IMR-90 (cell line): ENCODE data around the gene DYTN. TPM values are rescaled to one million over a fixed set of nuclear protein-coding genes. Genes with fewer than 3 reads are reported as not detected.

ENCODE experiments used
- ATAC-seq: fragments of 200-7000 bp; cut with Tn5 transposase; 2 replicates; pipeline ENCODE4 v1.9.1; 2020; ENCODE audit warnings: low read depth, mild to moderate bottlenecking, moderate library complexity
- BruUV-seq: library from RNA; stranded (reverse); fragments of 400-500 nt; replicated peaks from 2 replicates; lab custom pipeline; 2021; lab: Mats Ljungman, UMichigan
- CTCF ChIA-PET: fragments of 300-600 bp; formaldehyde crosslinking; extraction: SDS; loops from one replicate; lab custom pipeline; 2021; ENCODE audit warnings: antibody characterized with exemption; lab: Yijun Ruan, JAX
- POLR2A ChIA-PET: fragments of 300-600 bp; sonication (Branson Sonifier 250); formaldehyde crosslinking; loops from one replicate; lab custom pipeline; 2022; ENCODE audit warnings: antibody characterized with exemption; ENCODE audit not compliant: unreplicated experiment; lab: Charles Lee
- DNase-seq: peaks from one replicate; pipeline ENCODE4 v3.0.0; 2013
- H2AFZ ChIP-seq: replicated peaks from 2 replicates; pipeline ENCODE3; 2013; ENCODE audit warnings: low read length, mild to moderate bottlenecking; ENCODE audit not compliant: poor library complexity
- H2AK5ac ChIP-seq: 2 replicates; pipeline ENCODE4 v1.6.1; 2013; ENCODE audit warnings: low read depth, low read length, inconsistent platforms
- H2AK9ac ChIP-seq: replicated peaks from 2 replicates; pipeline ENCODE3; 2013; ENCODE audit warnings: mild to moderate bottlenecking, low read depth, low read length, moderate library complexity; ENCODE audit not compliant: poor library complexity
- H2BK120ac ChIP-seq: 2 replicates; pipeline ENCODE4 v1.6.1; 2013; ENCODE audit warnings: low read depth, low read length, inconsistent platforms
- H2BK15ac ChIP-seq: 3 replicates; pipeline ENCODE4 v1.6.1; 2013; ENCODE audit warnings: low read depth, low read length, inconsistent platforms
- H2BK20ac ChIP-seq: 2 replicates; pipeline ENCODE4 v1.6.1; 2013; ENCODE audit warnings: low read depth, mild to moderate bottlenecking, inconsistent platforms, low read length, moderate library complexity
- H2BK5ac ChIP-seq: 2 replicates; pipeline ENCODE4 v1.6.1; 2013; ENCODE audit warnings: mild to moderate bottlenecking, low read depth, low read length, inconsistent platforms; ENCODE audit not compliant: poor library complexity, severe bottlenecking
- H3K14ac ChIP-seq: replicated peaks from 2 replicates; pipeline ENCODE4 v1.6.1; 2013; ENCODE audit warnings: low read depth, low read length, inconsistent platforms
- H3K18ac ChIP-seq: 2 replicates; pipeline ENCODE4 v1.6.1; 2013; ENCODE audit warnings: low read depth, low read length, control low read depth
- H3K23ac ChIP-seq: 2 replicates; pipeline ENCODE4 v1.6.1; 2013; ENCODE audit warnings: low read depth, low read length, inconsistent platforms
- H3K27ac ChIP-seq: 2 replicates; pipeline ENCODE4 v1.5.1; 2013; ENCODE audit warnings: mild to moderate bottlenecking, control low read depth, low read length; ENCODE audit not compliant: insufficient read depth
- H3K27me3 ChIP-seq: 2 replicates; pipeline ENCODE4 v1.6.1; 2013; ENCODE audit warnings: low read length; ENCODE audit not compliant: control insufficient read depth, insufficient read depth
- H3K36me3 ChIP-seq: 2 replicates; pipeline ENCODE4 v1.6.1; 2013; ENCODE audit warnings: low read length, mixed read lengths; ENCODE audit not compliant: control insufficient read depth, insufficient read depth
- H3K4ac ChIP-seq: 2 replicates; pipeline ENCODE4 v1.6.1; 2013; ENCODE audit warnings: low read depth, low read length, inconsistent platforms
- H3K4me1 ChIP-seq: 2 replicates; pipeline ENCODE4 v1.6.1; 2013; ENCODE audit warnings: low read length, mixed read lengths; ENCODE audit not compliant: control insufficient read depth, insufficient read depth
- H3K4me2 ChIP-seq: 2 replicates; pipeline ENCODE4 v1.6.1; 2013; ENCODE audit warnings: low read depth, mild to moderate bottlenecking, control low read depth, low read length, moderate library complexity
- H3K4me3 ChIP-seq: 2 replicates; pipeline ENCODE4 v1.5.1; 2013; ENCODE audit warnings: low read depth, mild to moderate bottlenecking, control low read depth, low read length, moderate library complexity; ENCODE audit not compliant: insufficient read depth
- H3K56ac ChIP-seq: 2 replicates; pipeline ENCODE4 v1.6.1; 2013; ENCODE audit warnings: low read length, inconsistent platforms; ENCODE audit not compliant: insufficient read depth; ENCODE audit errors: extremely low read depth
- H3K79me1 ChIP-seq, 2 experiments: 2 replicates each; pipeline ENCODE4 v1.6.1; 2013; ENCODE audit warnings: low read length in 2 of 2, inconsistent platforms in 1 of 2, low read depth in 1 of 2
- H3K9ac ChIP-seq: 2 replicates; pipeline ENCODE4 v1.6.1; 2013; ENCODE audit warnings: low read depth, low read length, control low read depth
- H3K9me1 ChIP-seq: 2 replicates; pipeline ENCODE4 v1.6.1; 2013; ENCODE audit warnings: low read length, inconsistent platforms; ENCODE audit not compliant: insufficient read depth
- H3K9me3 ChIP-seq: 2 replicates; pipeline ENCODE4 v1.6.1; 2013; ENCODE audit warnings: low read length; ENCODE audit not compliant: control insufficient read depth, insufficient read depth
- H4K20me1 ChIP-seq: 2 replicates; pipeline ENCODE4 v1.6.1; 2013; ENCODE audit warnings: low read length, inconsistent platforms; ENCODE audit not compliant: insufficient read depth
- H4K5ac ChIP-seq: 2 replicates; pipeline ENCODE4 v1.6.1; 2013; ENCODE audit warnings: mild to moderate bottlenecking, low read depth, low read length, control low read depth
- H4K8ac ChIP-seq, 2 experiments: 2 replicates each; pipeline ENCODE4 v1.6.1; 2013; ENCODE audit warnings: low read depth in 2 of 2, low read length in 2 of 2, control low read depth in 1 of 2, inconsistent platforms in 1 of 2
- H4K91ac ChIP-seq: 2 replicates; pipeline ENCODE4 v1.6.1; 2013; ENCODE audit warnings: low read depth, low read length, inconsistent platforms; ENCODE audit not compliant: insufficient read depth
- BHLHE40 ChIP-seq: fragments of 150-350 bp; IDR thresholded peaks from 2 replicates; pipeline ENCODE4 v1.6.1; 2016; ENCODE audit warnings: mild to moderate bottlenecking, low read depth, low read length
- CHD1 ChIP-seq: IDR thresholded peaks from 2 replicates; pipeline ENCODE4 v1.6.1; 2012; ENCODE audit warnings: low read depth, low read length, improper control_type of control experiment
- FOS ChIP-seq: fragments of 150-350 bp; IDR thresholded peaks from 2 replicates; pipeline ENCODE4 v1.6.1; 2016; ENCODE audit warnings: low read depth, low read length
- MAFK ChIP-seq: IDR thresholded peaks from 2 replicates; pipeline ENCODE4 v1.6.1; 2012; ENCODE audit warnings: low read depth, low read length, improper control_type of control experiment
- MAZ ChIP-seq: IDR thresholded peaks from 2 replicates; pipeline ENCODE4 v1.6.1; 2012; ENCODE audit warnings: low read depth, mild to moderate bottlenecking, low read length, improper control_type of control experiment, moderate library complexity, borderline replicate concordance
- MXI1 ChIP-seq: IDR thresholded peaks from 2 replicates; pipeline ENCODE4 v1.6.1; 2012; ENCODE audit warnings: low read depth, mild to moderate bottlenecking, low read length, moderate library complexity, borderline replicate concordance
- NFE2L2 ChIP-seq: fragments of 150-350 bp; IDR thresholded peaks from 2 replicates; pipeline ENCODE4 v1.6.1; 2016; ENCODE audit warnings: low read depth, mild to moderate bottlenecking, low read length
- POLR2A ChIP-seq: IDR thresholded peaks from 2 replicates; pipeline ENCODE4 v1.6.1; 2012; ENCODE audit warnings: mild to moderate bottlenecking, low read depth, low read length
- RAD21 ChIP-seq: IDR thresholded peaks from 2 replicates; pipeline ENCODE4 v1.6.1; 2012; ENCODE audit warnings: low read length, improper control_type of control experiment
- RCOR1 ChIP-seq: IDR thresholded peaks from 2 replicates; pipeline ENCODE4 v1.6.1; 2012; ENCODE audit warnings: mild to moderate bottlenecking, low read length, improper control_type of control experiment; ENCODE audit not compliant: insufficient replicate concordance
- RFX5 ChIP-seq: IDR thresholded peaks from 2 replicates; pipeline ENCODE4 v1.8.0; 2012; ENCODE audit warnings: low read depth, mild to moderate bottlenecking, low read length, moderate library complexity
- SMC3 ChIP-seq: fragments of 150-350 bp; IDR thresholded peaks from 2 replicates; pipeline ENCODE4 v1.6.1; 2016; ENCODE audit warnings: low read depth, mild to moderate bottlenecking, antibody characterized with exemption, low read length, moderate library complexity
- USF2 ChIP-seq: fragments of 150-350 bp; IDR thresholded peaks from 2 replicates; pipeline ENCODE4 v1.6.1; 2017; ENCODE audit warnings: mild to moderate bottlenecking, antibody characterized with exemption, low read length, low read depth
- dilution Hi-C: fragments of 300-500 bp; cut with HindIII; formaldehyde crosslinking; loops from one replicate; pipeline ENCODE4 v1.14.3; 2018; ENCODE audit warnings: low sequenced_read_pairs; ENCODE audit not compliant: unreplicated experiment
- in situ Hi-C: fragments of 300-500 bp; cut with MboI; formaldehyde crosslinking; loops from 3 replicates; pipeline ENCODE4 v1.14.3; 2019; ENCODE audit warnings: low sequenced_read_pairs, inconsistent platforms, mixed read lengths
- intact Hi-C: fragments of 100-400 bp; cut with micrococcal nuclease; formaldehyde crosslinking; loops from 2 replicates; pipeline ENCODE4 v1.10.0; 2022
- polyA plus RNA-seq, 3 experiments: library from polyadenylated mRNA; depleted of rRNA; stranded (reverse); fragments of >200 nt; gene quantifications; 2 replicates each; pipeline ENCODE4 v1.2.3, GENCODE V29; 2012; ENCODE audit warnings: low replicate concordance in 1 of 3
- total RNA-seq: library from RNA; depleted of rRNA; stranded (reverse); fragments of >200 nt; gene quantifications from 2 replicates; pipeline ENCODE4 v1.2.3, GENCODE V29; 2012
- TF ChIP-seq, protein P1 (sequence below): conservative IDR thresholded peaks from 2 replicates; pipeline ENCODE4 v1.5.1; 2012; ENCODE audit warnings: mild to moderate bottlenecking, low read depth, low read length, improper control_type of control experiment

Gene DYTN
- total and polyA plus RNA-seq, 2 of the 4 experiments (the other 2 are of a cell fraction) = not detected

DNA sequence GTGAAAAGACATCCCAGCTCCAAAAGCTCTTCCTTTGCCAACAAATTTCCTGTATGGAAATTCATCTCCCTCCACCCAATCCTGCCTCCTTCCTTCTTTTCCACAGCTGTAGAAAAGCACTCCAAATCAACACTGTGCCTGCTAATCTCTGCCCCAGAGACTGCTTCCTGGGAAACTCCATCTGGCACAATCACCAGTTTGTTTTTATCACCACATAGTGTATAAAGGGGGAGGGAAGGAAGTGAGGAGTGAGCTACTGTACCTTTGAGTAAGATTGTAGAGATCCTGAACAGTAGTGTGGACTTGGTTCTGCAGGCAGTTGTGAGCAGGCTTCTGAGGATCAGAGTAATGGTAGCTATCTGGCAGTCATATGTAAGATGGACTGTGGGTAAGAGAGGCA lies 90.6 kb downstream of the DYTN start:
- BruUV-seq = no TSS peak
- Histone ChIP-seq H2AK9ac (no peak overlapping the region), H4K91ac (no peak overlapping the region), H3K4me1 (no peaks in the 10 kb centered on the region), H3K27ac (no peak overlapping the region), H3K14ac (no peak overlapping the region), H4K20me1 (no peaks in the 10 kb centered on the region), H3K4ac (no peak overlapping the region), H2BK120ac (no peak overlapping the region), H4K8ac (no peak overlapping the region), H3K27me3 (no peaks in the 10 kb centered on the region; the same call in 1 of the 2 replicates), H3K9me3 (no peaks in the 10 kb centered on the region), H3K56ac (no peak overlapping the region), H2AK5ac (no peak overlapping the region), H3K79me1 (no peaks in the 10 kb centered on the region), H2BK15ac (no peak overlapping the region), H3K18ac (no peak overlapping the region), H3K9me1 (no peaks in the 10 kb centered on the region), H3K36me3 (no peaks in the 10 kb centered on the region), H3K23ac (no peak overlapping the region), H3K4me3 (no peak overlapping the region), H3K4me2 (no peak overlapping the region), H4K5ac (no peak overlapping the region), H3K9ac (no peak overlapping the region), H2BK5ac (no peak overlapping the region), H2AFZ (no peak overlapping the region), H2BK20ac (no peak overlapping the region)
- no peak for DNase-seq
- intact Hi-C loops (no loop called here), in situ Hi-C loops (no loop called here), dilution Hi-C loops (no loop called here)
- TF ChIP-seq CHD1 (no peak), USF2 (no peak), POLR2A (no peak), NFE2L2 (no peak), MXI1 (no peak), MAFK (no peak), BHLHE40 (no peak), MAZ (no peak), SMC3 (no peak), RCOR1 (no peak), RFX5 (no peak), RAD21 (no peak), FOS (no peak)
- TF ChIP-seq, protein P1, sequence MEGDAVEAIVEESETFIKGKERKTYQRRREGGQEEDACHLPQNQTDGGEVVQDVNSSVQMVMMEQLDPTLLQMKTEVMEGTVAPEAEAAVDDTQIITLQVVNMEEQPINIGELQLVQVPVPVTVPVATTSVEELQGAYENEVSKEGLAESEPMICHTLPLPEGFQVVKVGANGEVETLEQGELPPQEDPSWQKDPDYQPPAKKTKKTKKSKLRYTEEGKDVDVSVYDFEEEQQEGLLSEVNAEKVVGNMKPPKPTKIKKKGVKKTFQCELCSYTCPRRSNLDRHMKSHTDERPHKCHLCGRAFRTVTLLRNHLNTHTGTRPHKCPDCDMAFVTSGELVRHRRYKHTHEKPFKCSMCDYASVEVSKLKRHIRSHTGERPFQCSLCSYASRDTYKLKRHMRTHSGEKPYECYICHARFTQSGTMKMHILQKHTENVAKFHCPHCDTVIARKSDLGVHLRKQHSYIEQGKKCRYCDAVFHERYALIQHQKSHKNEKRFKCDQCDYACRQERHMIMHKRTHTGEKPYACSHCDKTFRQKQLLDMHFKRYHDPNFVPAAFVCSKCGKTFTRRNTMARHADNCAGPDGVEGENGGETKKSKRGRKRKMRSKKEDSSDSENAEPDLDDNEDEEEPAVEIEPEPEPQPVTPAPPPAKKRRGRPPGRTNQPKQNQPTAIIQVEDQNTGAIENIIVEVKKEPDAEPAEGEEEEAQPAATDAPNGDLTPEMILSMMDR = no peak
- POLR2A ChIA-PET = no interaction called here
- CTCF ChIA-PET = no interaction called here
- no peak for ATAC-seq
